GM23248 (cell line): ENCODE measurements around the gene AGPAT3. TPM values are rescaled to one million over a fixed set of nuclear protein-coding genes. Genes with fewer than 3 reads are reported as not detected.
"Not testable (repeated sequence)": the region's sequence is repeated elsewhere in the genome, so short reads cannot be mapped to it uniquely, and the experiment has no call there.

ENCODE experiments used
- DNase-seq: peaks from one replicate; pipeline ENCODE4 v3.0.0-alpha.2; 2015
- H2AFZ ChIP-seq: fragments of 200-600 bp; sonication (generic); 2 replicates; pipeline ENCODE4 v1.6.1; 2016; ENCODE audit warnings: antibody characterized with exemption
- H3F3A ChIP-seq: fragments of 200-600 bp; sonication (generic); 2 replicates; pipeline ENCODE4 v1.6.1; 2016; ENCODE audit warnings: mild to moderate bottlenecking, antibody characterized with exemption, mixed run types; ENCODE audit not compliant: insufficient read depth
- H3K27ac ChIP-seq: fragments of 200-600 bp; sonication (generic); 2 replicates; pipeline ENCODE4 v1.5.1; 2016; ENCODE audit warnings: mild to moderate bottlenecking
- H3K27me3 ChIP-seq: fragments of 200-600 bp; sonication (generic); replicated peaks from 2 replicates; pipeline ENCODE4 v1.6.1; 2016; ENCODE audit warnings: mild to moderate bottlenecking; ENCODE audit not compliant: insufficient read depth
- H3K36me3 ChIP-seq: fragments of 200-600 bp; sonication (generic); 2 replicates; pipeline ENCODE4 v1.6.1; 2016; ENCODE audit warnings: low read depth, mild to moderate bottlenecking
- H3K4me1 ChIP-seq: fragments of 200-600 bp; sonication (generic); 2 replicates; pipeline ENCODE4 v1.6.1; 2016; ENCODE audit warnings: mild to moderate bottlenecking; ENCODE audit not compliant: insufficient read depth
- H3K4me2 ChIP-seq: fragments of 200-600 bp; sonication (generic); one replicate; pipeline ENCODE4 v1.6.1; 2016; ENCODE audit warnings: mild to moderate bottlenecking; ENCODE audit not compliant: unreplicated experiment
- H3K4me3 ChIP-seq: fragments of 200-600 bp; sonication (generic); 2 replicates; pipeline ENCODE4 v1.5.1; 2016; ENCODE audit warnings: mild to moderate bottlenecking
- H3K79me2 ChIP-seq: fragments of 200-600 bp; sonication (generic); 2 replicates; pipeline ENCODE4 v1.6.1; 2016; ENCODE audit warnings: mild to moderate bottlenecking; ENCODE audit not compliant: insufficient read depth
- H3K9ac ChIP-seq: fragments of 200-600 bp; sonication (generic); 2 replicates; pipeline ENCODE4 v1.6.1; 2016; ENCODE audit warnings: mild to moderate bottlenecking
- H3K9me2 ChIP-seq: fragments of 200-600 bp; sonication (generic); 2 replicates; pipeline ENCODE4 v1.6.1; 2016; ENCODE audit warnings: mixed run types, mild to moderate bottlenecking, moderate library complexity; ENCODE audit not compliant: insufficient read depth
- H3K9me3 ChIP-seq: fragments of 200-600 bp; sonication (generic); one replicate; pipeline ENCODE4 v1.6.1; 2017; ENCODE audit warnings: low read depth
- H4K20me1 ChIP-seq: fragments of 200-600 bp; sonication (generic); 2 replicates; pipeline ENCODE4 v1.6.0; 2016; ENCODE audit not compliant: insufficient read depth
- EZH2 ChIP-seq: fragments of 200-600 bp; sonication (generic); IDR thresholded peaks from 2 replicates; pipeline ENCODE4 v1.6.1; 2018; ENCODE audit warnings: antibody characterized with exemption, mild to moderate bottlenecking; ENCODE audit not compliant: insufficient read depth, poor library complexity, severe bottlenecking
- EZH2phosphoT487 ChIP-seq: fragments of 200-600 bp; sonication (generic); IDR thresholded peaks from 2 replicates; pipeline ENCODE4 v1.6.1; 2018; ENCODE audit warnings: antibody characterized with exemption, moderate library complexity, mild to moderate bottlenecking, low read depth; ENCODE audit not compliant: insufficient read depth
- WGBS, 2 experiments: methylation state at CpG; one replicate each; pipeline ENCODE4 v1.1.6; 2015 to 2017; ENCODE audit warnings: low lambda C conversion rate in 2 of 2, low coverage in 1 of 2; ENCODE audit errors: missing lambda C conversion rate in 2 of 2; 5-methylcytosine and 5-hydroxymethylcytosine counted together
- in situ Hi-C: fragments of 300-500 bp; cut with MboI; formaldehyde crosslinking; loops from 2 replicates; pipeline ENCODE4 v1.15.0; 2020
- polyA plus RNA-seq: library from polyadenylated mRNA; unstranded; fragments of >200 nt; fragmentation: Nextera tagmentation; extraction: Ambion mirVana; gene quantifications from 2 replicates; pipeline ENCODE4 v1.2.1, GENCODE V29; 2016
- total RNA-seq: library from RNA; depleted of rRNA; stranded (reverse); fragments of >200 nt; shearing (Covaris generic); gene quantifications from 2 replicates; pipeline ENCODE4 v1.2.3, GENCODE V29; 2014

The AGPAT3 gene
- total and polyA plus RNA-seq, 2 experiments from 2014 or later, result 12.3 to 29.3 TPM

- no peaks in the 10 kb centered on the region for H3K9me3 ChIP-seq
- no peak overlapping the region for H2AFZ ChIP-seq
- H3F3A ChIP-seq, result no peaks in the 10 kb centered on the region
- no peak overlapping the region for H3K4me3 ChIP-seq
- no peaks in the 10 kb centered on the region for H3K79me2 ChIP-seq
- no peaks in the 10 kb centered on the region for H3K4me1 ChIP-seq
- no peak overlapping the region for H3K27ac ChIP-seq
- H3K9me2 ChIP-seq, result no peaks in the 10 kb centered on the region
- TF ChIP-seq EZH2phosphoT487 (no peak), EZH2 (no peak)
- no peak for DNase-seq
- in situ Hi-C loops, result no loop called here
- no peaks in the 10 kb centered on the region for H4K20me1 ChIP-seq
- no peak overlapping the region for H3K9ac ChIP-seq
- WGBS, 2 experiments, result 53 to 54% methylated on average over 3 of the region's 3 CpGs
- H3K36me3 ChIP-seq, result no peaks in the 10 kb centered on the region
- no peaks in the 10 kb centered on the region for H3K27me3 ChIP-seq
- no peak overlapping the region for H3K4me2 ChIP-seq
These were observed 46.3 kb upstream of the AGPAT3 start for GRCh38 chr21:43818685-43819084.

DNA sequence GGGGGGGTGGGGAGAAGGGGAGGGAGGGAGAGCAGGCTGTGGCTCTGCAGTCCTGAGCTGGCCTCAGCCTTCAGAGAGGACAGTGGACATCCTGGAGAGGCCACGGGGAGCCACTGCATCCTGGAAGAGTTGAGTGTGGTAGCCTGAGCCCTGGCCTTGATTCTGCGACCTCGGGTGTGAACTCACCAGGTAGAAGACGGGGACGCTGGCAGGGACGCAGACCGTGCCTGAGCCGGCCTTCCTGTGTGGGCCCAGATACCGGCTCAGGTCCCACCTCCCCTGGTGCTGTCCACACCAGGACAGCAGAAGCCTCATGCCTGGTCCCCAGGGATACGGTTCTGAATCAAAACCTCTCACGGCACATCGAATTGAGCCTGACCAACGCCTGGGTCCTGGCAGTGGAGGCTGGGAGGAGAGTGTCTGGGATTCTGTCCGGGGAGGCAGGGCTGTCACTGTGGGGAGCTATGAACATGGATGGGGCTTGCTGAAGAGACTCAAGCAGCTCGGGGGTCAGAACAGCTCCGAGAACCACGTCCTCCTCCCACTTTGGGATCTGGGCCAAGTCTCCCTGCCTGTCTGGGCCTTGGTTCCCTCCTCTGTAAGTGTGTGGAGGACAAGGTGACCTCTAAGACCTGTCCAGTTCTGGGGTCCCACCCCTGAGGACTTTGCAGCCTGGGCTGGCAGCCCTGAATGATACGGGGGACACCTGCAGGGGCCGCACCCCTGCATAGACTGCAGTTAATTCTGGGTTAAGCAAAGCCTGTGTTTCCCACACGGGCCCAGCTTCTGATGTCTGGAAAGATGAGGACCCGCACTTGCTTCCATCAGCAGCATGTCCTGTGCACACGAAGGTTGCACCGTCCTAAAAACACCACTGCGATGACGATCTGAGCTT, 45.3 kb upstream of the AGPAT3 start:
- Histone ChIP-seq H3K27me3 (no peaks in the 10 kb centered on the region), H3K9me3 (no peaks in the 10 kb centered on the region), H3K9me2 (no peaks in the 10 kb centered on the region), H3K4me2 (no peak overlapping the region), H3K36me3 (no peaks in the 10 kb centered on the region), H4K20me1 (no peaks in the 10 kb centered on the region), H3K79me2 (no peaks in the 10 kb centered on the region), H3K4me3 (no peak overlapping the region), H2AFZ (no peak overlapping the region), H3K9ac (no peak overlapping the region), H3F3A (peaks cover 5% of the 10 kb centered on the region), H3K27ac (no peak overlapping the region), H3K4me1 (peaks cover 5% of the 10 kb centered on the region; the same call in 1 of the 2 replicates)
- 76 to 80% methylated on average over 19 to 25 of the region's 25 CpGs for WGBS, 2 experiments
- in situ Hi-C loops, result loop anchor here (10.0 kb wide), 1 partner anchor 145 kb away; no protein-coding TSS in a partner anchor
- no peak for DNase-seq
- no peak for TF ChIP-seq EZH2phosphoT487
- TF ChIP-seq EZH2, result no peak

- no peaks in the 10 kb centered on the region for H3K27me3 ChIP-seq
- TF ChIP-seq EZH2 (no peak), EZH2phosphoT487 (no peak)
- peaks cover 10% of the 10 kb centered on the region for H3F3A ChIP-seq
- H3K27ac ChIP-seq, result no peak overlapping the region
- no peaks in the 10 kb centered on the region for H3K9me3 ChIP-seq
- no peaks in the 10 kb centered on the region for H4K20me1 ChIP-seq
- H3K4me2 ChIP-seq, result no peak overlapping the region
- no peaks in the 10 kb centered on the region for H3K79me2 ChIP-seq
- in situ Hi-C loops, result loop anchor here (10.0 kb wide), 1 partner anchor 144 kb away; no protein-coding TSS in a partner anchor
- DNase-seq, result no peak
- WGBS, 2 experiments, result 86 to 90% methylated on average over 11 of the region's 11 CpGs
- H3K4me3 ChIP-seq, result no peak overlapping the region
- no peak overlapping the region for H2AFZ ChIP-seq
- H3K9me2 ChIP-seq, result no peaks in the 10 kb centered on the region
- H3K4me1 ChIP-seq, result peaks cover 8% of the 10 kb centered on the region; the same call in 1 of the 2 replicates
- no peak overlapping the region for H3K9ac ChIP-seq
- H3K36me3 ChIP-seq, result no peaks in the 10 kb centered on the region
These were observed 44.6 kb upstream of the AGPAT3 start for GRCh38 chr21:43820466-43820865.

GRCh38 chr21:43822166-43822565, 42.9 kb upstream of the AGPAT3 start:
- not testable (repeated sequence) for DNase-seq, H3K27ac ChIP-seq, H3K36me3 ChIP-seq, H3K27me3 ChIP-seq, H3K79me2 ChIP-seq, H3K4me3 ChIP-seq, H3K4me1 ChIP-seq, H3K9me2 ChIP-seq, H4K20me1 ChIP-seq, H3K9ac ChIP-seq, H3K9me3 ChIP-seq, H3K4me2 ChIP-seq, H3F3A ChIP-seq, H2AFZ ChIP-seq
- WGBS, 2 experiments, result 85 to 100% methylated on average over 2 to 25 of the region's 25 CpGs
- in situ Hi-C loops, result loop anchor here (10.0 kb wide), 1 partner anchor 143 kb away; no protein-coding TSS in a partner anchor

DNA sequence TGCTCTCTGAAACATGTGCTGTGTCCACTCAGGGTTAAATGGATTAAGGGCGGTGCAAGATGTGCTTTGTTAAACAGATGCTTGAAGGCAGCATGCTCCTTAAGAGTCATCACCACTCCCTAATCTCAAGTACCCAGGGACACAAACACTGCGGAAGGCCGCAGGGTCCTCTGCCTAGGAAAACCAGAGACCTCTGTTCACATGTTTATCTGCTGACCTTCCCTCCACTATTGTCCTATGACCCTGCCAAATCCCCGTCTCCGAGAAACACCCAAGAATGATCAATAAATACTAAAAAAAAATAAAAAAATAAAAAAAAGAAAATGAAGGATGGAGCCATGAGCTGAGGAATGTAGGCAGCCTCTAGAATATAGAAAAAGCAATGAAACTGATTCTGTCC, 42.3 kb upstream of the AGPAT3 start:
- H3K9me2 ChIP-seq, H3K9me3 ChIP-seq, H3K4me1 ChIP-seq, H2AFZ ChIP-seq, H4K20me1 ChIP-seq, H3K27ac ChIP-seq, H3K4me3 ChIP-seq, H3K4me2 ChIP-seq, H3K9ac ChIP-seq, H3K36me3 ChIP-seq, DNase-seq, H3K27me3 ChIP-seq, H3K79me2 ChIP-seq, H3F3A ChIP-seq: not testable (repeated sequence)
- in situ Hi-C loops, result loop anchor here (10.0 kb wide), 1 partner anchor 142 kb away; no protein-coding TSS in a partner anchor
- 86 to 96% methylated on average over 3 to 4 of the region's 5 CpGs for WGBS, 2 experiments
